Keratinocyte (primary cell): ENCODE measurements around the gene NKD1.

Source experiments
- EZH2 ChIP-seq: IDR thresholded peaks from one replicate; pipeline ENCODE4 v1.6.1; 2012; ENCODE audit warnings: inconsistent platforms, mild to moderate bottlenecking, low read length, moderate library complexity
- TF ChIP-seq, protein P1 (sequence below), 3 experiments: IDR thresholded peaks in 1 of 3; conservative IDR thresholded peaks in 1 of 3; optimal IDR thresholded peaks in 1 of 3; 2 replicates in 2 of 3; 3 replicates in 1 of 3; pipeline versions ENCODE3 to v1.5.1; 2011; ENCODE audit warnings: low read length in 3 of 3, mild to moderate bottlenecking in 3 of 3, moderate library complexity in 2 of 3, control low read depth in 1 of 3, inconsistent platforms in 1 of 3; ENCODE audit not compliant: insufficient read depth in 2 of 3; ENCODE audit errors: extremely low read depth in 1 of 3

DNA sequence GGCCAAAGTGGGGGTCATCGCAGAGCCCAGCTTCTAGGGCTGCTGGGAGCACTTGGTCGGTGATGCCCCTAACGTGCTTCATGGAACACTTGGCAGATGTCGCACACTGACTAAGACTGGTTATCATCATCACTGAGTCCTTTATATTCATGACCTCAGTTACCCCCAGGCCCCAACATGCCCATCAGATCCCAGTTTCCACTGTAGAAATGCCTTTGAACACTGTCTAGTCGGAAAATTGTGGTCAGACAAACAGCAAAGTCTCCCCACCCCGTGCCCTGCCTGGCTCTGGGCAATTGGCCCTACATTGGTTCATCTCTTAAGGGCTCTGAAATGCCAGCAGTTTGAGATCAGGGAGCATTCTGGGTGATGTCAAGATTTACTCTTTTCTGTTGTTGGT lies 51.3 kb downstream of the NKD1 start:
- TF ChIP-seq, protein P1, sequence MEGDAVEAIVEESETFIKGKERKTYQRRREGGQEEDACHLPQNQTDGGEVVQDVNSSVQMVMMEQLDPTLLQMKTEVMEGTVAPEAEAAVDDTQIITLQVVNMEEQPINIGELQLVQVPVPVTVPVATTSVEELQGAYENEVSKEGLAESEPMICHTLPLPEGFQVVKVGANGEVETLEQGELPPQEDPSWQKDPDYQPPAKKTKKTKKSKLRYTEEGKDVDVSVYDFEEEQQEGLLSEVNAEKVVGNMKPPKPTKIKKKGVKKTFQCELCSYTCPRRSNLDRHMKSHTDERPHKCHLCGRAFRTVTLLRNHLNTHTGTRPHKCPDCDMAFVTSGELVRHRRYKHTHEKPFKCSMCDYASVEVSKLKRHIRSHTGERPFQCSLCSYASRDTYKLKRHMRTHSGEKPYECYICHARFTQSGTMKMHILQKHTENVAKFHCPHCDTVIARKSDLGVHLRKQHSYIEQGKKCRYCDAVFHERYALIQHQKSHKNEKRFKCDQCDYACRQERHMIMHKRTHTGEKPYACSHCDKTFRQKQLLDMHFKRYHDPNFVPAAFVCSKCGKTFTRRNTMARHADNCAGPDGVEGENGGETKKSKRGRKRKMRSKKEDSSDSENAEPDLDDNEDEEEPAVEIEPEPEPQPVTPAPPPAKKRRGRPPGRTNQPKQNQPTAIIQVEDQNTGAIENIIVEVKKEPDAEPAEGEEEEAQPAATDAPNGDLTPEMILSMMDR (optimal IDR thresholded peaks at IDR 0.05 in 1 of 3, IDR thresholded peaks at IDR 0.05 in 1 of 3, conservative IDR thresholded peaks at IDR 0.05 in 1 of 3; ENCODE audit: extremely low read depth in 1 of 3, insufficient read depth in 2 of 3, low read length in 3 of 3): no peak
- no peak for TF ChIP-seq EZH2
